SK-N-SH treated with all-trans-retinoic acid at 6 μM for 48 hours (cell line): ENCODE data around the gene CHML.

Experiments
- ARNTL ChIP-seq: fragments of 450-650 bp; formaldehyde crosslinking; IDR thresholded peaks from 2 replicates; pipeline ENCODE4 v1.5.0; 2020; ENCODE audit warnings: low read depth, mild to moderate bottlenecking, moderate library complexity, borderline replicate concordance
- CSDC2 ChIP-seq: fragments of 250-450 bp; sonication (Bioruptor Pico); IDR thresholded peaks from 2 replicates; pipeline ENCODE4 v1.5.0; 2020; ENCODE audit warnings: mild to moderate bottlenecking, moderate library complexity
- ISL1 ChIP-seq: fragments of 250-450 bp; sonication (Bioruptor Pico); IDR thresholded peaks from 2 replicates; pipeline ENCODE4 v2.1.2; 2022; ENCODE audit warnings: mild to moderate bottlenecking, moderate library complexity
- PATZ1 ChIP-seq: fragments of 250-450 bp; sonication (Bioruptor Pico); IDR thresholded peaks from 2 replicates; pipeline ENCODE4 v1.8.0; 2020; ENCODE audit warnings: mild to moderate bottlenecking, moderate library complexity, borderline replicate concordance
- TCF4 ChIP-seq: fragments of 250-450 bp; sonication (Bioruptor Pico); IDR thresholded peaks from 2 replicates; pipeline ENCODE4 v1.8.0; 2021; ENCODE audit warnings: mild to moderate bottlenecking, moderate library complexity, borderline replicate concordance
- ZFP3 ChIP-seq: fragments of 250-450 bp; sonication (Bioruptor Pico); IDR thresholded peaks from 2 replicates; pipeline ENCODE4 v1.5.0; 2020; ENCODE audit warnings: mild to moderate bottlenecking, moderate library complexity
- ZNF565 ChIP-seq: fragments of 450-650 bp; formaldehyde crosslinking; conservative IDR thresholded peaks from 2 replicates; pipeline ENCODE4 v1.5.0; 2020; ENCODE audit warnings: low read depth, mild to moderate bottlenecking, moderate library complexity
- ZNF70 ChIP-seq: fragments of 450-650 bp; formaldehyde crosslinking; IDR thresholded peaks from 2 replicates; pipeline ENCODE4 v1.5.0; 2020; ENCODE audit warnings: mild to moderate bottlenecking, moderate library complexity
- TF ChIP-seq, protein P1 (sequence below): fragments of 250-450 bp; sonication (Bioruptor Pico); IDR thresholded peaks from 2 replicates; pipeline ENCODE4 v1.5.1; 2020; ENCODE audit warnings: low read depth, mild to moderate bottlenecking, moderate library complexity

DNA sequence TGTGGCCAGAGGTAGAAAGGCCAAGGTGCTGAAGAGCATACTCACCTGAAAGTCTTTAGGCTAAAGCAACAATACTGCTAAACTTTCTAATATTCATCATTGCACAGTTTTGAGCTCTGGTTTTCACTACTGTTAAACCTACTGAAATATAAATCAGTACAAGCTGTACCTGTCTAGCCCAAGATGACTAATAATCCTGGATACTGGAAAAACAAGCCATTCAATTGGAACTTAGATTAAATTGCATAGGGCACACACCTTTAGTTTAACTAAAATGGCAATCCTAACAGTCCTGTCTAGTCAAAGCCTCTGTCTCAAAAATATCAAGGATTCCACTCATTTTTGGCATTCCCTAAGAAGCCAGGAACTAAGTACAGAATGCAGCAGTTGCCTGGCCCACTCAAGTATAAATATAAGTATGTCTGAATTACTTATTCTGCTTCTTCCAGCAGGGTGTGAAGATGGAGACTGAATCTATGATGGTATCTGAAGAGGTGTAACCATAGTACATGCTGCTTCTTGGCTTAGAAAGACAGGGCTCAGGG is 3.1 kb downstream of the CHML start:
- TF ChIP-seq ZNF70 (CRISPR knock-in tag), result no peak
- no peak for TF ChIP-seq CSDC2
- TF ChIP-seq PATZ1 (CRISPR knock-in tag), result no peak
- no peak for TF ChIP-seq ZNF565 (CRISPR knock-in tag)
- TF ChIP-seq, protein P1, sequence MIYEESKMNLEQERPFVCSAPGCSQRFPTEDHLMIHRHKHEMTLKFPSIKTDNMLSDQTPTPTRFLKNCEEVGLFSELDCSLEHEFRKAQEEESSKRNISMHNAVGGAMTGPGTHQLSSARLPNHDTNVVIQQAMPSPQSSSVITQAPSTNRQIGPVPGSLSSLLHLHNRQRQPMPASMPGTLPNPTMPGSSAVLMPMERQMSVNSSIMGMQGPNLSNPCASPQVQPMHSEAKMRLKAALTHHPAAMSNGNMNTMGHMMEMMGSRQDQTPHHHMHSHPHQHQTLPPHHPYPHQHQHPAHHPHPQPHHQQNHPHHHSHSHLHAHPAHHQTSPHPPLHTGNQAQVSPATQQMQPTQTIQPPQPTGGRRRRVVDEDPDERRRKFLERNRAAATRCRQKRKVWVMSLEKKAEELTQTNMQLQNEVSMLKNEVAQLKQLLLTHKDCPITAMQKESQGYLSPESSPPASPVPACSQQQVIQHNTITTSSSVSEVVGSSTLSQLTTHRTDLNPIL (CRISPR knock-in tag), result no peak
- TF ChIP-seq ISL1, result no peak
- no peak for TF ChIP-seq TCF4 (CRISPR knock-in tag)
- TF ChIP-seq ZFP3 (CRISPR knock-in tag), result no peak
- TF ChIP-seq ARNTL (CRISPR knock-in tag), result no peak
